Stimulated activated CD4-positive, alpha-beta T cell treated with anti-CD3 and anti-CD28 coated beads, Interleukin-15, amount 100 ng/mL, for 48 hours (primary cell): ENCODE results near the gene LINC01488.

Source experiments
- DNase-seq, 2 donors: peaks; one replicate each; pipeline ENCODE4 v3.0.0-alpha.2; 2020; ENCODE audit warnings: low read depth in 2 of 2

The LINC01488 gene

DNA sequence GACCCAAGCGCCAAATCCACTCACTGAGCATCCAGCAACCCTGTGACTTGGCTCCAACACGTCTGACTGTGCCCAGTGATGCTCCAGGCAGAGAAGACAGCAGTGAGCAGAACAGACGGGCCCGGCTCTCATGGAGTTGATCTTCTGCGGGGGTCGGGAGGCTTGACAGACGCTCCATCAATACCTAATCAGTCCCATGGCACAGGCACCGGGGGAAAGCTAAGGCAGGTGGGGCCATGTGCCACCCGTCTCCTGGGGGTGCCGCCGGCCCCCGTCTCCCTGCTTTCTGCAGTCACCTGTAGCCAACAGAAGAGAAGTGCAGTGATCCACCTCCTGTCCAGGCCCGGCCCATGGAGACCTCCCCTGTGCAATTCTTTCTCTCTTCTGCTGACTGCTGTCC lies 47.5 kb downstream of the LINC01488 start:
- no peak for DNase-seq

- no peak for DNase-seq
Observed at GRCh38 chr11:69530278-69531070, 49.0 kb downstream of the LINC01488 start.

DNA sequence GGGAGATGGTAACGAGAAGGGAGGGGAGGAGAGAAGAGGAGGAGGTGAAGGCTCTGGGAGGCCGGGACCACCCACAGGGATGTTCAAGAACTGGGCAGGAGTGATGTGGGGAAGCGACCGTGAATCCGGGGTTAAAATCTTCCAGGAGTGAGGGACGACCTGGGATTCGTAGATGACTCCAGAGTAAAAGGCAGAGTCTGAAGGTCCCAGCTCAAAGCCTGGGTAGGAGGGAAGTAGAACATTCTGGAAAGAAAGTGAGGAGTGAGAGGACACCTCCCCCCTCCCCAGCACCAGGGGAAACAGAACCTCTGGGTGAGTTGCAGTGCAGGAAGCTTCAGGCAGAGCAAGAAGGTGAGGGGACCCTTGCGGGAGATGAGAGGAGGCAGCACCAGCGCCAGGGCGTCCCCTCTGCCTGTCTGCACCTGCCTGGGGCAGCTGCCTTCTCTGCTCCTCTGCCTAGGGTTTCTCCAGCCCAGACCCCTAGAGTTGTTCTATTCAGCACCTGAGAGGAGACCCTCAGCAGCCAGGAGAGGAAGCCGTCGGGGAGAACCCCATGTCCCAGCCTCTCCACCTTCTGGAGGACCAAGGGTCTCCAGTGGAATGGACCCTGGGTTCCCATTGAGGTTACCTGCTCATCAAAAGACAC lies 49.7 kb downstream of the LINC01488 start:
- no peak for DNase-seq

DNA sequence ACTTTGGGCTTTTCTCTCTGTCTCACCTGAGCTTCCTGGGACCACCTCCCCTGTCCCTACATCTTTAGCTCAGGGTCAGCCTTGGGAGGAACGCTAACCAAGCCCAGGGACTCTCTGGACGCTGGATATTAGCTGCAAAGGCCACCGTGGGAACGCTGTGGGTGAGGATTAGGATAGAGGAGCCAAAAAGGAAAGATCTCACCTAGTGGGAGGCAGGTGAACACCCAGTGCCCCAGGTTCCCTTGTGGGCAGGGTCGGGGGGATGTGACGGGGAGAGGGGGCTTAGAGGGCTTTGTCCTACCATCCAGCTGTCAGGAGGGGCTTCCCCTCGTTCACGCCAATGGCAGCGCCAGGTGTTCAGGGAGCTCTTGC lies 50.2 kb downstream of the LINC01488 start:
- no peak for DNase-seq

DNA sequence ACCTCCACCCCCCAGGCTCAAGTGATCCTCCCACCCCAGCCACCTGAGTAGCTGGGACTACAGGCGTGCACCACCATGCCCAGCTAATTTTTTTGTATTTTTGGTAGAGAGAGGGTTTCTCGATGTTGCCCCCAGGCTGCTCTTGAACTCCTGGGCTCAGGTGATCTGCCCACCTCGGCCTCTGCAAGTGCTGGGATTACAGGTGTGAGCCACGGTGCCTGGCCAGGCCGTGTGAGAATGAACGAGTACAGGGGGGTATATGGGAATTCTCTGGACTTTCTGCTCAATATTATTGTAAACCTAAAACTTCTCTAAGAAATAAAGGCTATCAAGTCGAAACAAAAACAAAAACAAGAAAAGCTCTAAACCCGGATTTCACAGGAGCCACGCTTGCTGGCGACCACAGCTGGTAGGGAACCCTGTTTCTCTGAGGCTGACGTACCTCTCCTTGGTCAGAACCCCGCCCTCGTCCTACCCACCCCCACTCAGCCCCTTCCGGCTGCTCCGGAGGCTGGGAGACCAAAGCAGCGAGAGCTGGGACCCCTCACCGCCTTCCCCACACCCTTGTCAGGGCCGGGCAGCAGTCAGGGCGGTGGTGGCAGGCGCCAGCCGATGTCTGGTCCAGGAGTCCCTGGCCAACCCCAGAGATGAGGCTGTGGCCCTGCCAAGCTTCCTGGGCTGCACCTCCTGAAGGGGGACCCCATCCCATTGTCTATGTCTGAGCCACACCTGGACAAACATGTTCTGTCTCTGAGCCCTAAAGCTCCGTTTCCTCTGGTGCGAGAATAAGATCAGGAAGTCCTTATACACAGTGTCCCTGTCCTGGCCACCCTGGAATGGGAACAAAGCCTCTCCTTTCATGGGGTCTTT lies 52.1 kb downstream of the LINC01488 start:
- DNase-seq = no peak

- DNase-seq = no peak
Observed at GRCh38 chr11:69534166-69534530, 52.7 kb downstream of the LINC01488 start.

DNA sequence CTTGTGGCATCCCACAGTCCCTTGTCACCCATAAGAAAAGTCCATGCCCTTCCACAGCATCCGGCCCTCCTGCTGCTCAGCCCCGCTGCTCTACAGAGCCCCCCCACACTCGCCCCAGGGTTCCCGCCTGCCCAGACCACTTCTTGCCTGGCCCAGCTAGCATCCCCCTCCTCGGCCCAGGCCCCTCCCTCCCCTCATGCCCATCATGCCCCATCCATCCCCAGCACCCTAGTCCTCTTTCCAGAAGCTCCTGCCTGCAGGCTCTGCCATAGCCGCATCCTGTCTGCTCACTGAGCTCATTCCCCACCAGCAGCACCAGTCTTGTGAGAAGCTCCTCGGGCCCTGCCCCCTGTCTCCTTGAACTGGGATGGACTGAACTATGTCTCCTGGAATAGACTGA lies 54.4 kb downstream of the LINC01488 start:
- no peak for DNase-seq

GRCh38 chr11:69536406-69536805 lies 54.9 kb downstream of the LINC01488 start:
- DNase-seq = no peak

GRCh38 chr11:69537126-69537525 lies 55.7 kb downstream of the LINC01488 start:
- no peak for DNase-seq

- no peak for DNase-seq
Observed at GRCh38 chr11:69537855-69538640, 56.6 kb downstream of the LINC01488 start.

GRCh38 chr11:69538854-69539253 lies 57.4 kb downstream of the LINC01488 start:
- no peak for DNase-seq

DNA sequence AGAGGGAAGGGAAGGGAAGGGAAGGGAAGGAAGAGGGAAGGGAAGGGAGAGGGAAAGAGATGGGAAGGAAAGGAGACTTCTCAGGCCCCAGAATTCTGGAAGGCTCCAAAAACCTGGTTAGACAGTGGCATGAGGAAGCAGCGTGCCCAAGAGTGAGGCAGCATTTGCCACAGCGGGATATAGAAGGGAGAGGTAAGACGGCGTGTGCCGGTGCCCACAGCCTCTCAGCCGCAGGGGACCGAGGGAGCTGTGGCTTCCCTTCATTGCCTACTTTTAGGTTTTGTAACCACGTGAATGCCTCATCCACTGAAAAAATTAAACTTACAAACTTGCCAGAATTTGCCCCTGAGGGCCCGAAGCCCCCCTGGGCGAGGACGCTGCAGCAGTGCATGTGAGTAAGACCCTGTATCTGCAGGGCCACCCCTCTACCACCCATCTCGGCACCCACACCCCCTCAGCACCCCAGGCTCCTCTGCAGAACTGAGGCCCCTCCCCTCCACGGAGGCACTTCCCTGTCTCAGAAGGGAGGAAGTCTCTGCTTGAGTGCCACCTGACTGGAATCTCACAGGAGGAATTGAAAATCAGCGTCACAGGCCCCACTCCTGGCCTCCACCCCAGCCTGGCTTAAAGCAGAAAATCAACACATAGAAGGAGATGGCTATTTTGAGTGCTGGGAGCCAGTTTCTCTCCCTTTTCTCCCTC lies 58.1 kb downstream of the LINC01488 start:
- no peak for DNase-seq

GRCh38 chr11:69540118-69541000 lies 58.9 kb downstream of the LINC01488 start:
- no peak for DNase-seq

GRCh38 chr11:69541001-69541285 lies 59.5 kb downstream of the LINC01488 start:
- DNase-seq = no peak

GRCh38 chr11:69541501-69542313 lies 60.2 kb downstream of the LINC01488 start:
- DNase-seq = no peak

- no peak for DNase-seq
Observed at GRCh38 chr11:69542314-69543168, 61.1 kb downstream of the LINC01488 start.
